Naive B cell (primary cell): ENCODE measurements around the gene FCHSD2. TPM values are rescaled to one million over a fixed set of nuclear protein-coding genes. Genes with fewer than 3 reads are reported as not detected.

ENCODE experiments used
- ATAC-seq, 2 donors: fragments of 150-1000 bp; cut with Tn5 transposase; 2 replicates each; pipeline ENCODE4 v1.10.0; 2021; ENCODE audit warnings: low read depth in 2 of 2, mild to moderate bottlenecking in 2 of 2, moderate library complexity in 2 of 2
- DNase-seq: peaks from one replicate; pipeline ENCODE4 v3.0.0; 2022
- H3K27ac Mint-ChIP-seq, 6 donors: one replicate each; pipeline ENCODE4 v1.8.0; 2020 to 2022; ENCODE audit warnings: mild to moderate bottlenecking in 6 of 6, mixed read lengths in 6 of 6, moderate library complexity in 5 of 6, inconsistent platforms in 2 of 6
- H3K27me3 Mint-ChIP-seq, 3 donors: one replicate each; pipeline ENCODE4 v1.8.0; 2021 to 2022; ENCODE audit warnings: mixed read lengths in 3 of 3, mild to moderate bottlenecking in 1 of 3
- H3K36me3 Mint-ChIP-seq, 2 donors: one replicate each; pipeline ENCODE4 v1.8.0; 2020 to 2022; ENCODE audit warnings: mixed read lengths in 2 of 2, inconsistent platforms in 1 of 2, mild to moderate bottlenecking in 1 of 2
- H3K4me1 Mint-ChIP-seq, 3 donors: one replicate each; pipeline ENCODE4 v1.8.0; 2020 to 2022; ENCODE audit warnings: mixed read lengths in 3 of 3, inconsistent platforms in 1 of 3, mild to moderate bottlenecking in 1 of 3, moderate library complexity in 1 of 3
- H3K4me3 Mint-ChIP-seq, 8 donors: one replicate each; pipeline ENCODE4 v1.8.0; 2020 to 2022; ENCODE audit warnings: mild to moderate bottlenecking in 8 of 8, mixed read lengths in 8 of 8, moderate library complexity in 8 of 8, inconsistent platforms in 2 of 8
- H3K9me3 Mint-ChIP-seq, 7 donors: one replicate each; pipeline ENCODE4 v1.8.0; 2020 to 2022; ENCODE audit warnings: mixed read lengths in 7 of 7, mild to moderate bottlenecking in 5 of 7, inconsistent platforms in 2 of 7, moderate library complexity in 1 of 7
- polyA plus RNA-seq, 6 donors: library from polyadenylated mRNA; unstranded; fragments of 300-500 nt; fragmentation: Illumina TruSeq; gene quantifications; one replicate each; pipeline ENCODE4 v1.2.3, GENCODE V29; 2021; ENCODE audit warnings: low read depth in 6 of 6

The FCHSD2 gene
- polyA plus RNA-seq, 6 donors from 2014 or later = 43.0 to 134 (median 104) TPM

DNA sequence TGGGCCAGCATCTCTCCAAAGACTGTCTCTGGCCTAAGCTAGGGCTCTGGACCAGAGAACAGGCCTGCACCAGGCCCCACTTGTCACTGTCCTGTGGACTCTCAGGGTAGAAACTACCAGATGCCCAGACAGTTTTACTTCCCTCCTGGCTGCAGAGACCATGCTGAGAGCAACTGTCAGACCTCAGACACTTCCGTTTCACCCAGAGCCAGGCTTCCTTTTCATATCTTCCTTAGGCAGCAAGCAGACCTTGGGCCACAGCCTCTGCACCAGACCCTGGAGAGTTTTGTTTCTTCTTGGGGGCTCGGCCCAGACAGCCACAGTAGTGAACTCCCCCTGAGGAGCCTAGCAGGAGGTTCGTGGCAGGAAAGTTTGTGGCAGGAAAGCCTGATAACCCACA lies 12.1 kb upstream of the FCHSD2 start:
- peaks cover 93 to 99% (median 96%) of the 10 kb centered on the region in 3 donors for H3K4me1 Mint-ChIP-seq
- H3K27ac Mint-ChIP-seq = peak overlapping the region; percentile 95 to 99 (median 98)
- ATAC-seq (peak; percentile 56 to 63), DNase-seq (peak; percentile 87)
- H3K9me3 Mint-ChIP-seq = no peaks in the 10 kb centered on the region
- peak overlapping the region; percentile 35 to 87 (median 76) for H3K4me3 Mint-ChIP-seq
- no peaks in the 10 kb centered on the region for H3K27me3 Mint-ChIP-seq
- H3K36me3 Mint-ChIP-seq = peaks cover 0 to 8% of the 10 kb centered on the region in 2 donors

- Mint-ChIP-seq H3K27ac (peak overlapping the region; percentile 93 to 99 (median 98)), H3K4me1 (peaks cover 90 to 99% (median 98%) of the 10 kb centered on the region in 3 donors), H3K27me3 (no peaks in the 10 kb centered on the region), H3K36me3 (peaks cover 0 to 8% of the 10 kb centered on the region in 2 donors), H3K4me3 (peak overlapping the region; percentile 21 to 87 (median 66)), H3K9me3 (no peaks in the 10 kb centered on the region)
- ATAC-seq = peak; percentile 72 to 81
- DNase-seq = peak; percentile 93
These were observed 10.9 kb upstream of the FCHSD2 start for GRCh38 chr11:73152861-73153483.

DNA sequence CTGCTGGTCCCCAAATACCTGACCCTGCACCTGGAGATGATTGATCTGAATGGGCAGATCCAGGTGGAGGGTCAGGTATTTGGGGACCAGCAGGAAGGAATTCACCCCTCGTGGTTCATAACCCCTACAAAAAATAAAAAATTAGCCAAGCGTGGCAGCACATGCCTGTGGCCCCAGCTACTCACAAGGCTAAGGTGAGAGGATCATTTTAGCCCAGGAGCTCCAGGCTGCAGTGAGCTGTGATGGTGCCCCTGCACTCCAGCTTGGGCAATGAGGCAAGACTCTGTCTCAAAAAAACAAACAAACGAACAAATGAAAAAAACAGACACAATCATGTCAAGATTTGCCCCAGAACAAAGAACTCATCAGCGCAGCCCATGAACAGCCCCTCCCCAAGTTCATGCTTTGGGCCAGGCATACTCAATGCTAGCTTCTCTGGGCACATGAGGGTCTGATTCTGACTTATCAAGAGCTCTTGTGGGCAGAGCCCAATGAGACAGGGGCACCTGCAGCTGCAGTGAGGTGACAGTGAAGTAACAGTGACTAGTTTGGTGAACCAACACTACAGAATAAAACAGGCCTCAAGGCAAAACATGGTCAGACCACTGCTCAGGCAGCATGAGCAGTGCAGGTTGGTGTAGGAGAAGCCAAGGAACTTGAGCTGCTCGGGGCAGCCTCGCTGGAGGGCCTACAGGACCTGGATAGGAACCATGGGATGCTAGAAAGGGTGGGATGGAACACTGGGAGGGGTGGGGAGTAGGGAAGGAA lies 10.2 kb upstream of the FCHSD2 start:
- peak overlapping the region; percentile 93 to 99 (median 98) for H3K27ac Mint-ChIP-seq
- H3K27me3 Mint-ChIP-seq = no peaks in the 10 kb centered on the region
- peaks cover 0 to 8% of the 10 kb centered on the region in 2 donors for H3K36me3 Mint-ChIP-seq
- H3K9me3 Mint-ChIP-seq = no peaks in the 10 kb centered on the region
- ATAC-seq (peak; percentile 44 to 45), DNase-seq (peak; percentile 65)
- peak overlapping the region; percentile 21 to 87 (median 66) for H3K4me3 Mint-ChIP-seq
- peaks cover 89 to 99% (median 98%) of the 10 kb centered on the region in 3 donors for H3K4me1 Mint-ChIP-seq

- H3K4me3 Mint-ChIP-seq = peak overlapping the region in 7 of 8 donors; percentile 10 to 81 (median 65)
- DNase-seq (no peak), ATAC-seq (no peak)
- peak overlapping the region; percentile 32 to 99 (median 98) for H3K27ac Mint-ChIP-seq
- no peaks in the 10 kb centered on the region for H3K9me3 Mint-ChIP-seq
- no peaks in the 10 kb centered on the region for H3K27me3 Mint-ChIP-seq
- H3K4me1 Mint-ChIP-seq = peaks cover 89 to 99% (median 98%) of the 10 kb centered on the region in 3 donors
- peaks cover 0 to 8% of the 10 kb centered on the region in 2 donors for H3K36me3 Mint-ChIP-seq
These were observed 9.3 kb upstream of the FCHSD2 start for GRCh38 chr11:73151416-73151815.

GRCh38 chr11:73149105-73149504 lies 7.0 kb upstream of the FCHSD2 start:
- H3K4me3 Mint-ChIP-seq = peak overlapping the region in 3 of 8 donors; percentile 30 to 60 (median 56)
- DNase-seq (no peak), ATAC-seq (no peak)
- peak overlapping the region in 5 of 6 donors; percentile 4 to 95 (median 86) for H3K27ac Mint-ChIP-seq
- H3K9me3 Mint-ChIP-seq = no peaks in the 10 kb centered on the region
- H3K36me3 Mint-ChIP-seq = peaks cover 0 to 8% of the 10 kb centered on the region in 2 donors
- H3K4me1 Mint-ChIP-seq = peaks cover 87 to 100% (median 97%) of the 10 kb centered on the region in 3 donors
- H3K27me3 Mint-ChIP-seq = no peaks in the 10 kb centered on the region

DNA sequence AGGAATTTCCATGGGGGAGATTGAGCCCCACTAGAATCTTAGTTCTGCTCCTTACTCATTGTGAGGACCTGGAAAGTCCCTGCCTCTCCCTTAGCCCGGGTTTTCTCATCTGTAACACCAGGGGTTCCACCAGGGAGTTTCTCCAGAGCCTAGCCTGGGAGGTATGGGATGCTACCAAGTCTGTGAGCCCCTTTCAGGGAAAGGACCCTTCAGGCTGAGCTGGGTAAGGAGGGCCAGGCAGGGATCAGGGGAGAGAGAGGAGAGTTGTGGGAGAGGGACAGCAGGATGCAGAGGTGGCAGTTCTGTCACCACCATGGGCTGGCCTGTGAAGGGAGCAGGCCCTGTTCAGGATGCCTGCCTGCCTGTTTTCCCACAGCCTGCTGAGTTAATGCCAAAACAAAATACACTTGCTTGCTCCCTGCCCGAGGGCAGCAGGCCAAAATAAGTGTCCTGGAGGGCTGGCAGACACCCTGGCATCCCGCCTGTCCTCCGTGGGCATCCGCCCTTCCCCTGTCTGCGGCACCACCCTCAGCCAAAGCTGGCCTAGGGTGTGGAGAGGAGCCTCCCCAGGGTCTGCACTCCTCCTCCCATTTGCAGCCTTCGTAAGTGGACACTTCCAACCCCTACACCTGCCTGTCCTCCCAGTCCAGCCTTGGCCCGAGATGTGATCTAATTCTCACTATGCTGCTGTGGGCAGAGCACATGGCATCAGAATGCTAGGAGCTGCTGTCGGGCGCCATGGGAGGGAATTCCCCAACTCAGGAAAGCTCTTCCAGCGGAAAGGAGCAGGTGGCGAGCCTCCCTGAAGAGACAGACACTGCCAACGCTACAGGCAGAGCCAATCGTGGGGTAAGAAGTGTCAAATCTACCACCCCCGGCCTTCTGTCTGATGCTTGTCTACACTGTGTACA lies 5.9 kb upstream of the FCHSD2 start:
- no peak for DNase-seq
- Mint-ChIP-seq H3K4me1 (peaks cover 86 to 100% (median 97%) of the 10 kb centered on the region in 3 donors), H3K36me3 (peaks cover 0 to 8% of the 10 kb centered on the region in 2 donors), H3K4me3 (peak overlapping the region in 7 of 8 donors; percentile 32 to 80 (median 60)), H3K27me3 (no peaks in the 10 kb centered on the region), H3K9me3 (no peaks in the 10 kb centered on the region), H3K27ac (peak overlapping the region; percentile 30 to 95 (median 84))
- no peak for ATAC-seq

- no peaks in the 10 kb centered on the region for H3K27me3 Mint-ChIP-seq
- no peak for DNase-seq
- peaks cover 0 to 8% of the 10 kb centered on the region in 2 donors for H3K36me3 Mint-ChIP-seq
- ATAC-seq = no peak
- peak overlapping the region; percentile 44 to 94 (median 84) for H3K27ac Mint-ChIP-seq
- H3K4me1 Mint-ChIP-seq = peaks cover 72 to 86% (median 82%) of the 10 kb centered on the region in 3 donors
- peak overlapping the region; percentile 30 to 84 (median 66) for H3K4me3 Mint-ChIP-seq
- H3K9me3 Mint-ChIP-seq = no peaks in the 10 kb centered on the region
These were observed 4.0 kb upstream of the FCHSD2 start for GRCh38 chr11:73145986-73146575.

DNA sequence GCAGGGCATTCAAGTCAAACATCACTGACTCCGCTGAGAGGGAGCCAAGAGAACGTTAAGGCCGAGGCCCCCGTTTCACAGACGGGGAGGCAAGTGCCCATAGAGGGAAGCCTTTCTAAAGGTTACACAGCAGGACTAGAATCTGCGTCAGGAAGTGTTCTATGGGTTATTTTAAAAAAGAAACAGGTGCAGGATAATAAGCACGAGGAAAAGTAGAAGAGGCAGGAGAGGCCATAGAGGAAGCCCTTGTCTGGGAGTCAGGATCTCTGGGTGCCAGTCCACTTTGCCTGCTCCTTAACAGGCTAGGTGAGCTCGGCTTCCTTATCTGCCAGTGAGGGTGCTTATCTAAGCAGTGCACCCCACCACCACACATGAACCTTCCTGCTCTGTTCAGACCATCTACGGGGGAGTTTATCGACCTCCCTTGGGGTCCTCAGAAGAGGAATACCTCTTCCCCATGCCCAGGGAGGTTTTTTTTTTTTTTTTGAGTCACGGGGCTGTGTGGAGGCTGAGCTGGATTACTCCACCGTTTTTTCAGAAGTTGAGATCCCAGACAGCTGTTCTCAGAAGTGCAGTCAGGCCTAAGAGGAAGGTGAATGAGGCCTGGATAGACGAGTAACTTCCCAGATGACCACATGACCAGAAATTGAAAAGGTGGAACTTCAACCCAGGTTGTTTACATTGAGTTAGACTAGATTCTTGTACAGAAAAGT lies 1.2 kb upstream of the FCHSD2 start:
- no peaks in the 10 kb centered on the region for H3K9me3 Mint-ChIP-seq
- ATAC-seq = no peak
- H3K36me3 Mint-ChIP-seq = peaks cover 7 to 11% of the 10 kb centered on the region in 2 donors
- DNase-seq = no peak
- peak overlapping the region; percentile 86 to 100 (median 96) for H3K4me3 Mint-ChIP-seq
- peak overlapping the region; percentile 96 to 99 (median 98) for H3K27ac Mint-ChIP-seq
- peaks cover 47 to 75% (median 71%) of the 10 kb centered on the region in 3 donors for H3K4me1 Mint-ChIP-seq
- H3K27me3 Mint-ChIP-seq = no peaks in the 10 kb centered on the region

- peak; percentile 24 to 27 for ATAC-seq
- peaks cover 42 to 75% (median 71%) of the 10 kb centered on the region in 3 donors for H3K4me1 Mint-ChIP-seq
- peak overlapping the region; percentile 96 to 99 (median 98) for H3K27ac Mint-ChIP-seq
These were observed 600 bp downstream of the FCHSD2 start for GRCh38 chr11:73141309-73142127.

DNA sequence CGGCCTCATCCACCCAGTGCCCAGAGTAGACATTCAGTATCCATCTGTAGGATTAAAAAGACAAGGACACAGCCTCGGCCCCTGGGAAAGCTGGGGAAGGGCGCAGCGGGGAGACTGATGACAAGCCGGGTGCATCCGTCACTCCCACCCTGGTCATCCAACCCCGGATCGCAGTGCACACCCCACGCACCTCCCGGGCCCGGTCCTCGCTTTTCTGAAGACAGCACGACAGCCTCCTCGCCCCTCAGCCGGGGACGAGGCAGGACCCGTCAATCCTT lies 1.1 kb downstream of the FCHSD2 start:
- peak overlapping the region; percentile 96 to 99 (median 98) for H3K27ac Mint-ChIP-seq
- H3K27me3 Mint-ChIP-seq = no peaks in the 10 kb centered on the region
- no peak for DNase-seq
- H3K36me3 Mint-ChIP-seq = peaks cover 15 to 19% of the 10 kb centered on the region in 2 donors
- H3K4me1 Mint-ChIP-seq = peaks cover 41 to 74% (median 71%) of the 10 kb centered on the region in 3 donors
- no peak for ATAC-seq
- H3K9me3 Mint-ChIP-seq = no peaks in the 10 kb centered on the region
- H3K4me3 Mint-ChIP-seq = peak overlapping the region; percentile 97 to 100 (median 98)

More at GRCh38 chr11:73141309-73142127, 600 bp downstream of the FCHSD2 start:
- H3K4me3 Mint-ChIP-seq = peak overlapping the region; percentile 97 to 100 (median 98)
- peaks cover 15 to 19% of the 10 kb centered on the region in 2 donors for H3K36me3 Mint-ChIP-seq
- peak; percentile 72 for DNase-seq
- H3K27me3 Mint-ChIP-seq = no peaks in the 10 kb centered on the region
- no peaks in the 10 kb centered on the region for H3K9me3 Mint-ChIP-seq

GRCh38 chr11:73140213-73141030 lies 1.7 kb downstream of the FCHSD2 start:
- no peaks in the 10 kb centered on the region for H3K27me3 Mint-ChIP-seq
- peak overlapping the region; percentile 97 to 100 (median 98) for H3K4me3 Mint-ChIP-seq
- H3K4me1 Mint-ChIP-seq = peaks cover 43 to 74% (median 71%) of the 10 kb centered on the region in 3 donors
- H3K36me3 Mint-ChIP-seq = peaks cover 15 to 21% of the 10 kb centered on the region in 2 donors
- DNase-seq = no peak
- H3K9me3 Mint-ChIP-seq = no peaks in the 10 kb centered on the region
- ATAC-seq = no peak
- H3K27ac Mint-ChIP-seq = peak overlapping the region; percentile 96 to 99 (median 98)
